Stimulated activated CD8-positive, alpha-beta memory T cell treated with anti-CD3 and anti-CD28 coated beads, Interleukin-12 subunit alpha, Interleukin-12 subunit beta, amount 100 ng/mL, for 1 hour (primary cell): Measurements from ENCODE around the gene ADPGK.

Experiments
- DNase-seq: peaks from one replicate; pipeline ENCODE4 v3.0.0-alpha.2; 2020; ENCODE audit warnings: low read depth

Gene ADPGK

GRCh38 chr15:72790302-72790910, 6.8 kb upstream of the ADPGK start:
- no peak for DNase-seq

DNA sequence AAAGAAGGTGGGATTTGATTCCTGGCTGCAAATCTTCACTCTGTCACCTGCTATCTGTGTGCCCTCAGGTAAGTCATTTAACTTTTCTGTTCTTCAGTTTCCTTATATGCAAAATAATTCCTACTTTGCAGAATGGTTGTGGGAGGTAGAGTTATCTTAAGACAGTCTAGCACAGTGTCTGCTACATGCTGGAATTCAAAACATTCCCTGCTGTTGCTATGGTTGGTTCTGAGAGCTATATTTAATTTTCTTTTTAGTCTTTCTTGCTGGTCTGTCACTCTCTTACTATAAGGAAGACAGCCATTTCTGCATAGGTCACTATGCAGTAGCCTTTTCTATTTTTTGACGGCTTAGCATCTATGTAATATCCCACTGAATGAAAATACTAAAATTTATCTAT, 4.0 kb upstream of the ADPGK start:
- no peak for DNase-seq

GRCh38 chr15:72786676-72787345, 3.3 kb upstream of the ADPGK start:
- no peak for DNase-seq

- no peak for DNase-seq
Observed at GRCh38 chr15:72786242-72786641, 2.7 kb upstream of the ADPGK start.

DNA sequence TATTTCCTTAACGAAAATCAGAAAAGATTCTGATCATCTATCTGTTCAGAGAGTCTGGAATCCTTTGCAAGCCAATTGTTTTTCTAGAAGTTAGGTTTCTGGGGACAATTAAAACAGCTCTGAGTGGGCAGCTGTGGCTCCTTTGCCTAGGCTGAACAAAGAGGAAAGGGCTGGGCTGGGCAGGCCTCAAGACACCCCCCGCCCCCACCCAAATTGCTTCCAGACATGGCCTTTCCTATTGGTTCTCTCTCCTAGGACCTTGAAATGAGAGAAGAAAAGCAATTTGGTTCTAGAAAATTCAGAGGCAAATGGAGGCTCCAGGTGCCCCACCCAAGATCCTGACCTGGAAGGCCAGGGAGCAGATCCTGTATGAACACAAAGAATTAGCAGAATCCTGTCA, 2.3 kb upstream of the ADPGK start:
- no peak for DNase-seq

GRCh38 chr15:72785432-72785831, 1.9 kb upstream of the ADPGK start:
- DNase-seq = no peak

GRCh38 chr15:72784456-72784876, 908 bp upstream of the ADPGK start:
- DNase-seq = no peak

- DNase-seq = no peak
Observed at GRCh38 chr15:72783004-72783639, 436 bp downstream of the ADPGK start.

- DNase-seq = no peak
Observed at GRCh38 chr15:72782274-72783003, 1.1 kb downstream of the ADPGK start.

GRCh38 chr15:72781631-72782030, 1.9 kb downstream of the ADPGK start:
- DNase-seq = no peak

GRCh38 chr15:72778796-72779195, 4.8 kb downstream of the ADPGK start:
- no peak for DNase-seq

DNA sequence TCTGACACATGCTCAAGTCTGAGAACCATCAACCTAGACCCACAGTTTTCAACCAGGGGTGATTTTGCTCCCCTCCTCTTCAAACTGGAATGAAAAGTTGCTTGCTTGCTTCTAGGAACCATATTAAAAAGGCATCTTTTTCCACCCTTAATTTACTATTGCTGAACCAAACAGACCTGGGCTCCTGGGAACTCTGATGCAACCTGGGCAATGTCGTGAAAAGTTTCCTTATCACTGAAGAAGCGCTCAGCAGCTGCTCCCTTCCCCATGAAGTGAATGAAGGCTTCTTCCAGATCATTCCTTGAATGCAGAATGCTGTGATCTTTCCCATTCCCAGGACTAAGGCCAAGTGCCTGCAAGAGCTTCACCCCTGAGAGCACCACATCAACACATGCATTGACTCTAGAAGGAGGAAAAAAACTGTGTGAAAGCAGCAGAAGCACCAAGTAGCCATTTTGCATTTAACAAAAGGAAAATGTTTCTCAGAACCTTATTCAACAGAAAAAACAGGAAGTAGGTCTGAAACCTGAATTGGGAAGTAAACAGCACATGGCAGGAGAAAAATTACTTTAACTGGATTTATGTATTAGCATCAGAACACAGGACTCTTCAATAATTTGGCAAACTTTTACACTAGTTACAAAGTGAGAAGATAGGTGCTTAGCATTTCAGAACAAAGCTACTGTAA, 8.7 kb downstream of the ADPGK start:
- no peak for DNase-seq

DNA sequence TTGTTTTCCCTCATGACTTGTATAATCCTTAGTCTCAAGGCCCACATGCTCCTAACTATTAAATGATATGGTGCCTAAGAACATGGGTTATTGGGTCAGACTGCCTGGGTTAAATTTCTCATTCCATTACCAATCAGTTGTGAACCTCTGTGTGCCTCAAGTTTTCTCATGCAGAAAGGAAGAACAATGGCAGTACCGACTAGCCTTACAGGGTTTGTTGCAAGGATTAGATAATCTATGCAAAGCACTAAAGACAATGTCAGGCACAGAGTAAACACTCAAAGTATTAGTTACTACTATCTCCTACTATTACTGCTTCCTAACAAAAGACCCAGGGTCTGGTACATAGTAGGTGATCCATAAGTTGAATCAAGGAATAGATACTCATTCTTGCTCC, 12.2 kb downstream of the ADPGK start:
- DNase-seq = no peak

DNA sequence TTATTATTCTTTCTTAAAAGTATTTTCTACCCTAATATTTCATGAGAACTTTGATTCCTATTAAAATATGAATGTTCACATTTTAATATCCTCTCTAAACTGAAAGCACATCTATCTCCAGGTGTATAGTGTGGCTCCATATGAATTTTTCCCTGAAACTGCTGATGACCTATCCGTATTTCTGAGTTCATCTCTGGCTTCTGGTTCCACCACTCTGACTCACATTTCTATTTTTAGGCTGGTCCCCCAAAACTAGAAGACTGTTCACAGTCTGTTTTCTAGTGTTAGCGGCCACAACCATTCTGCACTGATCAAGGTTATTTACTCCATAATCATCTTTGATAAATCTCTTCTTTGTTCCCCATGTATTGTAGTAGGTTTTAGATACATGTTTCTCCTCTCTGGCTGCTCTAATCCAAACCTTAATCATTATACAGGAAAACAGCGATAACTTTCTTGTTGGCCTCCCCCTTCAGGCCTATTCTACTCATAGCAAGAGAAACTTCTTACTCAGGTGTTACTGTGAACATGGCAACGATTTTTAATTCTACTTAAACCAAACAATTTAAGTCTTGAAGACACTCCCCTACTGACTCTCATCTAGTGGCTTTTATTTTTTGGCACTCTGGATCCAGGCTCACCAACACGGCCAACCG, 12.8 kb downstream of the ADPGK start:
- DNase-seq = no peak

GRCh38 chr15:72766780-72767179, 16.8 kb downstream of the ADPGK start:
- DNase-seq = no peak

GRCh38 chr15:72766025-72766424, 17.5 kb downstream of the ADPGK start:
- DNase-seq = no peak

DNA sequence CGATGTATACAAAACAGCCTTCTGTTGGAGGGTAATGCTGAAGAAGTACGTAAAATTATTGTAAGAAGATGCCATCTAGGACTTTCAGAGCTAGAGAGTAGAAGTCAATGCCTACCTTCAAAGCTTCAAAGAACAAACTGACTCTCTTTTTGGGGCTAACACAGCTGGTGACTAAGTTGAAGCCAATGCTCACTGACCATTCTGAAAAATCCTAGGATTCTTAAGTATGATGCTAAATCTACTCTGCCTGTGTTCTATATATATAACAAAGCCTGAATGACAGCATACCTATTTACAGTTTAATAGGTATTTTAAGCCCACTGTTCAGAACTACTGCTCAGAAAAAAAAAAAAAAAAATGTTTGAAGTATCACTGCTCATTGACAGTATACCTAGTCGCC, 18.9 kb downstream of the ADPGK start:
- DNase-seq = no peak

DNA sequence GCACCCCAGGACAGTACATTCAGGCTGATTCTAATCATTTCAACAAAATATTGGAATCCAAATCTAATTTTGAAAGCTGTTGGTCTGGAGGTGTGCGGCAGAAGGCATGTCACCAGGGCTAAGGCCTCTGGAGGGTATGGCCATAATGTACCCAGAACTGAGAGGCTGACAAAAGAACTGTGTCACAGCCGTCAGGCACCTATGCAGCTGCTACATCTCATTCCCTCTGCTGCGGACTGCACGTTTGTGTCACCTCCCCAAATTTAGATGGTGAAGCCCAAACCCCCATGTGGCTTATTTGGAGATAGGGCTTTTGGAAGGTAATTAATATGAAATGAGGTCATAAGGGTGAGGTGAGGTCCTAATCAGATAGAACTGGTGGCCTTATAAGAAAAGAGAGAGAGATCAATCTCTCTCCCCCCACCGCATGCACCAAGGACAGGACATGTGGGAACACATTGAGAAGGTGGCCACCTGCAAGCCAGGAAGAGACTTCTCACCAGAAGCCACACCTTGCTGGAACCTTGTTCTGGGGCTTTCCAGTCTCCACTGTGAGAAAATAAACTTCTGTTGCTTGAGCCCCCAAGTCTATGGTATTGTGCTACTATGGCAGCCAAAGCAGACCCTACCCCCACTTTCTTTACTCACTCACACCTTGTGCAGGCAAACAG, 22.8 kb downstream of the ADPGK start:
- no peak for DNase-seq

DNA sequence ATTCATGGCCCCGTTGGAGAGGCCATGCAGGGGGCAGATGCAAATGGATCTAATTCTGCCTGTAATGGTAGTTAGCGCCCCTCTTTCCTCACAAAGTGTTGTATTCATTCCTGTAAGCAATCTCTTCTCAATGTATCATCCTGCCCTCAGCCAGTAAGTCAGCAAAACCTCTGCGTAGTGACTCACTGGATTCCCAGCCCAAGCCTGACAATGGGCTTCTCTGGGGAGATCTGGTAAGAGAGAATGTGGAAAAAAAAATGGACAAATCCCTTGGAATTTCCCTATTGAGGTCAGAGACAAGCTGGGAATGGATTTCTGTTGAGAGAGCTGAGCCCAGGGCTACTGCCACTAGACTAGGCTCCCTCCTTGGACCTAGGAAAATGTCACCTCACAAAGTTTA, 25.4 kb downstream of the ADPGK start:
- no peak for DNase-seq

- no peak for DNase-seq
Observed at GRCh38 chr15:72754096-72754495, 29.5 kb downstream of the ADPGK start.

DNA sequence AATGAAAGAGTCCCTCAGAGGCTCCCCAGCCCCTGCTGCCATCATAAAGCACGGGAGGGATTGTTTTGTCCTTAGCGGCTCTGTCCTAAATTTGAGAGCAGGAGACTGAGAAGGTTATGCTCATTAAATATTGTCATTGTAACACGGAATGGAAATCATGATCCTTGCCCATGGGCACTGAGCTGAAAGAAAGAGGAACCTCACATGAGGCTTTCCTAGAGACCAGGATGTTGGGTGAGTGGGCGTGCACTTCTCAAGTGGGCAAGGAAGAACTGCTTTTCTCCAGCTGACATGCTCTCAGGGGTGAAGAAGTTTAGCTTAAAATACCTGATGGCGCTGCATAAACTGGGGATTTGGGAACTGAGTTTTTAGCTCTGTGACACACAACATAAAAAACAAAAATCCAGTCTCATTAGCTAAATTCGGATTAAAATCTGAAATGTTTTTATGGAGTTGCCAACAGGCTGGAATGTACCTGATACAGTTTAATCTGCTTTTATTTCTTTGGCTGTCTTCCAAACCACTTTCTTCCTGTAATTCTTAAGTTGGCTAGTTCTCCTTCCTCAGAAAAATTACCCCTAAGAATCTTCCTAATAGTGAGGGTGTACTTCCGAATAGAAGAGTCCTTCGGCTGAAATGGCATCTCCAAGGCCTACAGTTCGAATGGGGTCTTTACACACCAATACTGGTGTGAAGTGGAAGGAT, 31.7 kb downstream of the ADPGK start:
- DNase-seq = no peak
